Lower leg skin (tissue), 3 donors: ENCODE results near the gene BDH1.

ENCODE experiments used
- POLR2A ChIP-seq, 2 donors: fragments of 450-650 bp; IDR thresholded peaks; one replicate each; pipeline ENCODE4 v1.6.1; 2016 to 2017; ENCODE audit warnings: antibody characterized with exemption in 2 of 2, mild to moderate bottlenecking in 1 of 2, moderate library complexity in 1 of 2
- TF ChIP-seq, protein P1 (sequence below), 3 donors: fragments of 450-650 bp; IDR thresholded peaks; one replicate each; pipeline ENCODE4 v1.5.1; 2016; ENCODE audit warnings: antibody characterized with exemption in 3 of 3, mild to moderate bottlenecking in 3 of 3, moderate library complexity in 2 of 3

GRCh38 chr3:197599089-197599765, 43.5 kb upstream of the BDH1 start:
- TF ChIP-seq, protein P1, sequence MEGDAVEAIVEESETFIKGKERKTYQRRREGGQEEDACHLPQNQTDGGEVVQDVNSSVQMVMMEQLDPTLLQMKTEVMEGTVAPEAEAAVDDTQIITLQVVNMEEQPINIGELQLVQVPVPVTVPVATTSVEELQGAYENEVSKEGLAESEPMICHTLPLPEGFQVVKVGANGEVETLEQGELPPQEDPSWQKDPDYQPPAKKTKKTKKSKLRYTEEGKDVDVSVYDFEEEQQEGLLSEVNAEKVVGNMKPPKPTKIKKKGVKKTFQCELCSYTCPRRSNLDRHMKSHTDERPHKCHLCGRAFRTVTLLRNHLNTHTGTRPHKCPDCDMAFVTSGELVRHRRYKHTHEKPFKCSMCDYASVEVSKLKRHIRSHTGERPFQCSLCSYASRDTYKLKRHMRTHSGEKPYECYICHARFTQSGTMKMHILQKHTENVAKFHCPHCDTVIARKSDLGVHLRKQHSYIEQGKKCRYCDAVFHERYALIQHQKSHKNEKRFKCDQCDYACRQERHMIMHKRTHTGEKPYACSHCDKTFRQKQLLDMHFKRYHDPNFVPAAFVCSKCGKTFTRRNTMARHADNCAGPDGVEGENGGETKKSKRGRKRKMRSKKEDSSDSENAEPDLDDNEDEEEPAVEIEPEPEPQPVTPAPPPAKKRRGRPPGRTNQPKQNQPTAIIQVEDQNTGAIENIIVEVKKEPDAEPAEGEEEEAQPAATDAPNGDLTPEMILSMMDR (IDR thresholded peaks at IDR 0.05): peak in 1 of 3 donors; percentile 44
- no peak for TF ChIP-seq POLR2A (IDR thresholded peaks at IDR 0.05)
